ENCODE results near the gene BMPR1B.

BMPR1B gene

GRCh38 chr4:94722748-94723147 lies 35.0 kb upstream of the BMPR1B start:
- DNase-seq (ENCODE audit: low read depth) = no peak
- TF ChIP-seq CTCF (IDR thresholded peaks at IDR 0.05; ENCODE audit: insufficient read depth, low read depth, low read length, missing control alignments) = no peak
- H3K4me3 ChIP-seq (ENCODE audit: low read length) = no peak overlapping the region

GRCh38 chr4:94724016-94724790 lies 33.6 kb upstream of the BMPR1B start:
- no peak for TF ChIP-seq CTCF (IDR thresholded peaks at IDR 0.05; ENCODE audit: insufficient read depth, low read depth, low read length, missing control alignments)
- H3K4me3 ChIP-seq (ENCODE audit: low read length) = no peak overlapping the region
- no peak for DNase-seq (ENCODE audit: low read depth)

- no peak for DNase-seq (ENCODE audit: low read depth)
- H3K4me3 ChIP-seq (ENCODE audit: low read length) = no peak overlapping the region
- TF ChIP-seq CTCF (IDR thresholded peaks at IDR 0.05; ENCODE audit: insufficient read depth, low read depth, low read length, missing control alignments) = no peak
These were observed 31.1 kb upstream of the BMPR1B start for GRCh38 chr4:94726524-94727123.

GRCh38 chr4:94728056-94728766 lies 29.5 kb upstream of the BMPR1B start:
- DNase-seq (ENCODE audit: low read depth) = no peak
- no peak for TF ChIP-seq CTCF (IDR thresholded peaks at IDR 0.05; ENCODE audit: insufficient read depth, low read depth, low read length, missing control alignments)
- H3K4me3 ChIP-seq (ENCODE audit: low read length) = no peak overlapping the region

- no peak for TF ChIP-seq CTCF (IDR thresholded peaks at IDR 0.05; ENCODE audit: insufficient read depth, low read depth, low read length, missing control alignments)
- DNase-seq (ENCODE audit: low read depth) = no peak
These were observed 25.4 kb upstream of the BMPR1B start for GRCh38 chr4:94732358-94732698.

GRCh38 chr4:94739741-94740140 lies 18.0 kb upstream of the BMPR1B start:
- no peak overlapping the region for H3K4me3 ChIP-seq (ENCODE audit: low read length)
- TF ChIP-seq CTCF (IDR thresholded peaks at IDR 0.05; ENCODE audit: insufficient read depth, low read depth, low read length, missing control alignments) = no peak

More at GRCh38 chr4:94732358-94732698, 25.4 kb upstream of the BMPR1B start:
- H3K4me3 ChIP-seq (ENCODE audit: low read length) = no peak overlapping the region

More at GRCh38 chr4:94739741-94740140, 18.0 kb upstream of the BMPR1B start:
- DNase-seq (ENCODE audit: low read depth) = no peak
